ENCODE data around the gene OR51B5.

DNA sequence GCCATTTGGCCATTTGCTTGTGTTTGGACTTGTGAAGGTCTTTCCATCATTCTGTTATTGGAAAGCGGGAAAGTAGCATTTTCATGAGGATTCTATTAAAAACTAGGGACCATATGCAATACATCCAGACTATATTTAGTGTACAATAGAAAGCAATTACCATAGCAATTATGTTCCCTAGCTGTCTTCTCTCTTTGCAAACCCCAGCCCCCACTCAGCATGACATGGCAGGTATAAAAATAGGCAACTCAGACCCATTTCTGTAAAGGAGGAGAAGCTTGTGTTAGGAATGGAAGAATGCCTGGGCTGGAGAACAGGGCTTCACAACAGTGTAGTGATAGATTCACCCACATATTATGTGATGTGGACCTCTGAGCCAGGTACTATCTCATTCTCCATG, 20.4 kb upstream of the OR51B5 start:
- TF ChIP-seq CTCF (conservative IDR thresholded peaks at IDR 0.05; ENCODE audit: low read depth in 2 of 2): no peak
- no peak for TF ChIP-seq JUNB (IDR thresholded peaks at IDR 0.05; ENCODE audit: unreplicated experiment)
- no peak for TF ChIP-seq EZH2phosphoT487 (IDR thresholded peaks at IDR 0.05; ENCODE audit: unreplicated experiment)
- TF ChIP-seq POLR2AphosphoS5 (IDR thresholded peaks at IDR 0.05; ENCODE audit: low read depth): no peak
- TF ChIP-seq CREB1 (CRISPR knock-in tag; IDR thresholded peaks at IDR 0.05; ENCODE audit: low read depth): no peak
- TF ChIP-seq, protein P1, sequence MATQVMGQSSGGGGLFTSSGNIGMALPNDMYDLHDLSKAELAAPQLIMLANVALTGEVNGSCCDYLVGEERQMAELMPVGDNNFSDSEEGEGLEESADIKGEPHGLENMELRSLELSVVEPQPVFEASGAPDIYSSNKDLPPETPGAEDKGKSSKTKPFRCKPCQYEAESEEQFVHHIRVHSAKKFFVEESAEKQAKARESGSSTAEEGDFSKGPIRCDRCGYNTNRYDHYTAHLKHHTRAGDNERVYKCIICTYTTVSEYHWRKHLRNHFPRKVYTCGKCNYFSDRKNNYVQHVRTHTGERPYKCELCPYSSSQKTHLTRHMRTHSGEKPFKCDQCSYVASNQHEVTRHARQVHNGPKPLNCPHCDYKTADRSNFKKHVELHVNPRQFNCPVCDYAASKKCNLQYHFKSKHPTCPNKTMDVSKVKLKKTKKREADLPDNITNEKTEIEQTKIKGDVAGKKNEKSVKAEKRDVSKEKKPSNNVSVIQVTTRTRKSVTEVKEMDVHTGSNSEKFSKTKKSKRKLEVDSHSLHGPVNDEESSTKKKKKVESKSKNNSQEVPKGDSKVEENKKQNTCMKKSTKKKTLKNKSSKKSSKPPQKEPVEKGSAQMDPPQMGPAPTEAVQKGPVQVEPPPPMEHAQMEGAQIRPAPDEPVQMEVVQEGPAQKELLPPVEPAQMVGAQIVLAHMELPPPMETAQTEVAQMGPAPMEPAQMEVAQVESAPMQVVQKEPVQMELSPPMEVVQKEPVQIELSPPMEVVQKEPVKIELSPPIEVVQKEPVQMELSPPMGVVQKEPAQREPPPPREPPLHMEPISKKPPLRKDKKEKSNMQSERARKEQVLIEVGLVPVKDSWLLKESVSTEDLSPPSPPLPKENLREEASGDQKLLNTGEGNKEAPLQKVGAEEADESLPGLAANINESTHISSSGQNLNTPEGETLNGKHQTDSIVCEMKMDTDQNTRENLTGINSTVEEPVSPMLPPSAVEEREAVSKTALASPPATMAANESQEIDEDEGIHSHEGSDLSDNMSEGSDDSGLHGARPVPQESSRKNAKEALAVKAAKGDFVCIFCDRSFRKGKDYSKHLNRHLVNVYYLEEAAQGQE (IDR thresholded peaks at IDR 0.05; ENCODE audit: unreplicated experiment): no peak
- TF ChIP-seq EZH2 (IDR thresholded peaks at IDR 0.05; ENCODE audit: low read depth, unreplicated experiment): no peak
- TF ChIP-seq, protein P2, sequence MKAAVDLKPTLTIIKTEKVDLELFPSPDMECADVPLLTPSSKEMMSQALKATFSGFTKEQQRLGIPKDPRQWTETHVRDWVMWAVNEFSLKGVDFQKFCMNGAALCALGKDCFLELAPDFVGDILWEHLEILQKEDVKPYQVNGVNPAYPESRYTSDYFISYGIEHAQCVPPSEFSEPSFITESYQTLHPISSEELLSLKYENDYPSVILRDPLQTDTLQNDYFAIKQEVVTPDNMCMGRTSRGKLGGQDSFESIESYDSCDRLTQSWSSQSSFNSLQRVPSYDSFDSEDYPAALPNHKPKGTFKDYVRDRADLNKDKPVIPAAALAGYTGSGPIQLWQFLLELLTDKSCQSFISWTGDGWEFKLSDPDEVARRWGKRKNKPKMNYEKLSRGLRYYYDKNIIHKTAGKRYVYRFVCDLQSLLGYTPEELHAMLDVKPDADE (IDR thresholded peaks at IDR 0.05): no peak
- no peak for TF ChIP-seq ZNF331 (CRISPR knock-in tag; IDR thresholded peaks at IDR 0.05; ENCODE audit: low read depth)
- TF ChIP-seq ZNF114 (CRISPR knock-in tag; IDR thresholded peaks at IDR 0.05): no peak
- no peak for TF ChIP-seq NANOG (IDR thresholded peaks at IDR 0.05; ENCODE audit: borderline replicate concordance)
- TF ChIP-seq STAT1 (IDR thresholded peaks at IDR 0.05; ENCODE audit: unreplicated experiment): no peak
